K562 (cell line): ENCODE measurements around the gene OCA2. TPM values are rescaled to one million over a fixed set of nuclear protein-coding genes. Genes with fewer than 3 reads are reported as not detected.

Source experiments
- ATAC-seq: fragments of 200-7000 bp; cut with Tn5 transposase; 3 replicates; pipeline ENCODE4 v1.9.1; 2020; ENCODE audit warnings: moderate library complexity
- BruUV-seq: library from RNA; stranded (reverse); fragments of 400-500 nt; replicated peaks from 2 replicates; lab custom pipeline; 2021; lab: Mats Ljungman, UMichigan
- CTCF ChIA-PET: fragments of 300-600 bp; formaldehyde crosslinking; extraction: SDS; loops from one replicate; lab custom pipeline; 2021; ENCODE audit warnings: low intra/inter-chr PET ratio; lab: Yijun Ruan, JAX
- POLR2A ChIA-PET: fragments of 300-600, 350-650 bp; sonication (Branson Sonifier 250); formaldehyde crosslinking; extraction: SDS; loops from one replicate; lab custom pipeline; 2021; ENCODE audit warnings: antibody characterized with exemption, inconsistent platforms; lab: Yijun Ruan, JAX
- DNase-seq, 4 experiments: peaks; one replicate each; pipeline versions ENCODE4 v3.0.0 to v3.0.0-alpha.2; 2011 to 2018; ENCODE audit warnings: low spot score in 3 of 4, mixed read lengths in 3 of 4; ENCODE audit errors: extremely low read depth in 1 of 4
- FAIRE-seq: peaks from 2 replicates; lab custom pipeline; 2011; peaks lifted over from hg19 to GRCh38; lab: Jason Lieb, UNC
- H2AFZ ChIP-seq: 2 replicates; pipeline ENCODE4 v1.6.0; 2011; ENCODE audit warnings: low read depth, low read length, control low read depth, inconsistent platforms
- H3K27ac ChIP-seq: fragments of 200-600 bp; 3 replicates; pipeline ENCODE4 v1.8.0; 2011; ENCODE audit warnings: low read depth, mild to moderate bottlenecking, control low read depth, inconsistent platforms, low read length, moderate library complexity, mixed read lengths; ENCODE audit errors: extremely low read depth
- H3K27me3 ChIP-seq, 2 experiments: fragments of 300-600 bp in 1 of 2; 2 replicates in 1 of 2; 3 replicates in 1 of 2; pipeline versions ENCODE4 v1.6.0 to v1.8.0; 2011; ENCODE audit warnings: inconsistent platforms in 2 of 2, low read length in 2 of 2, mild to moderate bottlenecking in 1 of 2, mixed read lengths in 1 of 2, moderate library complexity in 1 of 2; ENCODE audit not compliant: control insufficient read depth in 2 of 2, insufficient read depth in 2 of 2
- H3K36me3 ChIP-seq: fragments of 300-600 bp; 3 replicates; pipeline ENCODE4 v1.8.0; 2011; ENCODE audit warnings: mild to moderate bottlenecking, low read length, inconsistent platforms; ENCODE audit not compliant: control insufficient read depth, insufficient read depth
- H3K4me1 ChIP-seq, 2 experiments: fragments of 200-600 bp in 1 of 2; replicated peaks in 1 of 2; 2 replicates in 1 of 2; 3 replicates in 1 of 2; pipeline versions ENCODE4 v1.5.1 to v1.8.0; 2011; ENCODE audit warnings: inconsistent platforms in 2 of 2, low read length in 2 of 2, mild to moderate bottlenecking in 1 of 2, mixed read lengths in 1 of 2, moderate library complexity in 1 of 2; ENCODE audit not compliant: control insufficient read depth in 2 of 2, insufficient read depth in 2 of 2
- H3K4me2 ChIP-seq: 2 replicates; pipeline ENCODE4 v1.6.1; 2011; ENCODE audit warnings: low read length, control low read depth, inconsistent platforms, mixed read lengths; ENCODE audit not compliant: insufficient read depth
- H3K4me3 ChIP-seq: fragments of 200-600 bp; sonication (generic), shearing (Covaris generic); 2 replicates; pipeline ENCODE4 v1.5.1; 2016; ENCODE audit warnings: control low read depth, inconsistent platforms
- H3K79me2 ChIP-seq: fragments of 200-600 bp; 3 replicates; pipeline ENCODE4 v1.8.0; 2011; ENCODE audit warnings: low read length, inconsistent platforms; ENCODE audit not compliant: control insufficient read depth, insufficient read depth
- H3K9ac ChIP-seq, 2 experiments: 2 replicates each; pipeline versions ENCODE4 v1.6.0 to v1.6.1; 2011; ENCODE audit warnings: low read depth in 2 of 2, low read length in 2 of 2, control low read depth in 1 of 2, inconsistent platforms in 1 of 2, mild to moderate bottlenecking in 1 of 2, mixed read lengths in 1 of 2; ENCODE audit not compliant: insufficient read depth in 1 of 2
- H3K9me1 ChIP-seq: one replicate; pipeline ENCODE4 v1.6.0; 2011; ENCODE audit warnings: inconsistent platforms, mild to moderate bottlenecking, low read length, moderate library complexity; ENCODE audit not compliant: control insufficient read depth, insufficient read depth
- H3K9me3 ChIP-seq: replicated peaks from 2 replicates; pipeline ENCODE4 v1.5.1; 2011; ENCODE audit warnings: low read depth, low read length, inconsistent platforms; ENCODE audit not compliant: control insufficient read depth, insufficient read depth
- H4K20me1 ChIP-seq: replicated peaks from 2 replicates; pipeline ENCODE4 v1.6.1; 2011; ENCODE audit warnings: low read length, inconsistent platforms, mixed read lengths; ENCODE audit not compliant: control insufficient read depth, insufficient read depth
- CBX5 ChIP-seq: IDR thresholded peaks from 2 replicates; pipeline ENCODE4 v1.6.1; 2014; ENCODE audit warnings: low read depth, borderline replicate concordance
- GATAD2A ChIP-seq: fragments of 450-650 bp; IDR thresholded peaks from 2 replicates; pipeline ENCODE4 v1.6.1; 2017
- NR2C2 ChIP-seq, 2 experiments: fragments of 200-800 bp in 1 of 2; sonication (Bioruptor generic) in 1 of 2; sonication (generic) in 1 of 2; formaldehyde crosslinking in 1 of 2; IDR thresholded peaks; 2 replicates each; pipeline versions ENCODE4 v1.6.1 to v1.8.0; 2016 to 2022; ENCODE audit warnings: mild to moderate bottlenecking in 1 of 2, missing compliant biosample characterization in 1 of 2, missing genetic modification characterization in 1 of 2, missing genetic modification reagents in 1 of 2
- RBM22 ChIP-seq: fragments of 200-400 bp; formaldehyde crosslinking; IDR thresholded peaks from 2 replicates; pipeline ENCODE4 v1.6.1; 2018; ENCODE audit warnings: low read length, low read depth; ENCODE audit not compliant: poor library complexity, severe bottlenecking
- SMAD1 ChIP-seq: fragments of 150-350 bp; IDR thresholded peaks from 2 replicates; pipeline ENCODE4 v1.6.1; 2014; ENCODE audit warnings: low read length, low read depth; ENCODE audit not compliant: partially characterized antibody
- SNRNP70 ChIP-seq: fragments of 200-400 bp; formaldehyde crosslinking; optimal IDR thresholded peaks from 2 replicates; pipeline ENCODE3; 2017; ENCODE audit warnings: low read depth, low read length
- WGBS: fragments of 100-300 bp; shearing (Covaris generic); methylation state at CpG from one replicate; pipeline ENCODE4 v1.1.6; 2016; ENCODE audit warnings: low coverage, mixed read lengths; ENCODE audit not compliant: insufficient coverage; ENCODE audit errors: missing lambda C conversion rate; 5-methylcytosine and 5-hydroxymethylcytosine counted together
- in situ Hi-C: fragments of 300-500 bp; cut with MboI; formaldehyde crosslinking; loops from 4 replicates; pipeline ENCODE4 v1.15.0; 2018; ENCODE audit warnings: inconsistent platforms, mixed read lengths
- intact Hi-C: fragments of 100-400 bp; cut with micrococcal nuclease; formaldehyde crosslinking; loops from 2 replicates; pipeline ENCODE4 v1.14.2; 2022
- polyA plus RNA-seq, 8 experiments: library from polyadenylated mRNA; depleted of rRNA in 4 of 8; stranded (reverse) in 5 of 8; unstranded in 3 of 8; fragments of >200 nt; fragmentation: Nextera tagmentation in 2 of 8; fragmentation: Illumina TruSeq in 1 of 8; extraction: Ambion mirVana in 2 of 8; extraction: Trizol in 1 of 8; gene quantifications; 2 replicates each; pipeline versions ENCODE4 v1.2.1 to v1.2.3, GENCODE V29; 2011 to 2014; ENCODE audit warnings: inconsistent platforms in 1 of 8, missing spikeins in 1 of 8
- total RNA-seq, 7 experiments: library from RNA; depleted of rRNA in 6 of 7; stranded (reverse); fragments of >200 nt in 6 of 7; fragmentation: Illumina TruSeq in 2 of 7; extraction: Trizol in 2 of 7; gene quantifications; 2 replicates each; pipeline versions ENCODE4 v1.2.1 to v1.2.3, GENCODE V29; 2011 to 2021; ENCODE audit warnings: low replicate concordance in 1 of 7
- TF ChIP-seq, protein P1 (sequence below), 2 experiments: fragments of 450-650 bp; formaldehyde crosslinking in 1 of 2; IDR thresholded peaks; 2 replicates each; pipeline versions ENCODE4 v1.4.0 to v1.6.1; 2014 to 2020; ENCODE audit warnings: mild to moderate bottlenecking in 2 of 2, borderline replicate concordance in 1 of 2, low read depth in 1 of 2

OCA2 gene
- total and polyA plus RNA-seq, 9 of the 15 experiments (the other 6 are each of a cell fraction or from before 2014, with no cell fraction given): 0.07 to 0.59 (median 0.17) TPM; not detected in 1

DNA sequence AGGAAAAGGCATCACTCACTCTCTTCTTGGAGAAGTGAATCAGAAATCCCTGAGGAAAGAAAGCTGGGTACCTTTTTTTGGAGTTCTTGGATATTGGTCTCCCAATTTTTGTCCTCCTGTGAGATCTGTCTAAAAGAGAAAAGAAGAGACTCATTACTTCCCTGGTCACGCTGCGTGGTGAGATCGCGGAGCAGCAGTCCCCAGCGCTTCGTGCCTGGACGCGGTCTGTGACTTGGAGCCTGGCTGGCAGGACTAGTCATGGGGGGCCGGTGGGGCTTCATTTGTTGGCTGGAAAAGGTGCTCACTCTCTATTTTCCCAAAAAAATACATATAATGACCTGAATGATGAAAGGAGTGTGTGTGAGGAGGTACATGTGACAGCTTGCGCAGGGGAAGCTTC lies 144.0 kb downstream of the OCA2 start:
- ChIA-PET CTCF (no interaction called here), POLR2A (no interaction called here)
- Histone ChIP-seq H3K4me1 (no peaks in the 10 kb centered on the region), H3K4me3 (no peak overlapping the region), H3K9ac (no peak overlapping the region), H3K27me3 (peaks cover 13 to 36% of the 10 kb centered on the region in 2 experiments), H2AFZ (no peak overlapping the region), H3K79me2 (no peaks in the 10 kb centered on the region), H3K9me1 (no peaks in the 10 kb centered on the region), H3K4me2 (no peak overlapping the region), H3K27ac (no peak overlapping the region), H3K9me3 (no peaks in the 10 kb centered on the region), H4K20me1 (no peaks in the 10 kb centered on the region), H3K36me3 (no peaks in the 10 kb centered on the region)
- ATAC-seq (no peak), DNase-seq (no peak), FAIRE-seq (no peak)
- in situ Hi-C loops: no loop called here
- TF ChIP-seq SMAD1: no peak
- no peak for TF ChIP-seq SNRNP70
- TF ChIP-seq, protein P1, sequence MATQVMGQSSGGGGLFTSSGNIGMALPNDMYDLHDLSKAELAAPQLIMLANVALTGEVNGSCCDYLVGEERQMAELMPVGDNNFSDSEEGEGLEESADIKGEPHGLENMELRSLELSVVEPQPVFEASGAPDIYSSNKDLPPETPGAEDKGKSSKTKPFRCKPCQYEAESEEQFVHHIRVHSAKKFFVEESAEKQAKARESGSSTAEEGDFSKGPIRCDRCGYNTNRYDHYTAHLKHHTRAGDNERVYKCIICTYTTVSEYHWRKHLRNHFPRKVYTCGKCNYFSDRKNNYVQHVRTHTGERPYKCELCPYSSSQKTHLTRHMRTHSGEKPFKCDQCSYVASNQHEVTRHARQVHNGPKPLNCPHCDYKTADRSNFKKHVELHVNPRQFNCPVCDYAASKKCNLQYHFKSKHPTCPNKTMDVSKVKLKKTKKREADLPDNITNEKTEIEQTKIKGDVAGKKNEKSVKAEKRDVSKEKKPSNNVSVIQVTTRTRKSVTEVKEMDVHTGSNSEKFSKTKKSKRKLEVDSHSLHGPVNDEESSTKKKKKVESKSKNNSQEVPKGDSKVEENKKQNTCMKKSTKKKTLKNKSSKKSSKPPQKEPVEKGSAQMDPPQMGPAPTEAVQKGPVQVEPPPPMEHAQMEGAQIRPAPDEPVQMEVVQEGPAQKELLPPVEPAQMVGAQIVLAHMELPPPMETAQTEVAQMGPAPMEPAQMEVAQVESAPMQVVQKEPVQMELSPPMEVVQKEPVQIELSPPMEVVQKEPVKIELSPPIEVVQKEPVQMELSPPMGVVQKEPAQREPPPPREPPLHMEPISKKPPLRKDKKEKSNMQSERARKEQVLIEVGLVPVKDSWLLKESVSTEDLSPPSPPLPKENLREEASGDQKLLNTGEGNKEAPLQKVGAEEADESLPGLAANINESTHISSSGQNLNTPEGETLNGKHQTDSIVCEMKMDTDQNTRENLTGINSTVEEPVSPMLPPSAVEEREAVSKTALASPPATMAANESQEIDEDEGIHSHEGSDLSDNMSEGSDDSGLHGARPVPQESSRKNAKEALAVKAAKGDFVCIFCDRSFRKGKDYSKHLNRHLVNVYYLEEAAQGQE (IDR thresholded peaks at IDR 0.05; ENCODE audit: borderline replicate concordance): no peak
- TF ChIP-seq, protein P1 (CRISPR knock-in tag; IDR thresholded peaks at IDR 0.05; ENCODE audit: low read depth): no peak
- no peak for TF ChIP-seq CBX5
- TF ChIP-seq NR2C2 (CRISPR knock-in tag; IDR thresholded peaks at IDR 0.05): no peak
- no peak for TF ChIP-seq NR2C2 (tag; IDR thresholded peaks at IDR 0.05)
- no peak for TF ChIP-seq GATAD2A
- no peak for TF ChIP-seq RBM22
- intact Hi-C loops: no loop called here
- BruUV-seq: no TSS peak
- 8% methylated on average over 10 of the region's 10 CpGs for WGBS
